Myocyte (in vitro differentiated cells): ENCODE measurements around the gene DNAH17. TPM values are rescaled to one million over a fixed set of nuclear protein-coding genes. Genes with fewer than 3 reads are reported as not detected.
A peak's percentile ranks its signal among the peaks of the same experiment; 100 is the strongest.

ENCODE experiments used
- DNase-seq: peaks from one replicate; pipeline ENCODE4 v3.0.0-alpha.2; 2012; ENCODE audit warnings: low read depth
- total RNA-seq: library from RNA; depleted of rRNA; stranded (reverse); fragments of >200 nt; gene quantifications from 2 replicates; pipeline ENCODE4 v1.2.3, GENCODE V29; 2014

The DNAH17 gene
- total RNA-seq, 1 donor from 2014 or later: not detected

DNA sequence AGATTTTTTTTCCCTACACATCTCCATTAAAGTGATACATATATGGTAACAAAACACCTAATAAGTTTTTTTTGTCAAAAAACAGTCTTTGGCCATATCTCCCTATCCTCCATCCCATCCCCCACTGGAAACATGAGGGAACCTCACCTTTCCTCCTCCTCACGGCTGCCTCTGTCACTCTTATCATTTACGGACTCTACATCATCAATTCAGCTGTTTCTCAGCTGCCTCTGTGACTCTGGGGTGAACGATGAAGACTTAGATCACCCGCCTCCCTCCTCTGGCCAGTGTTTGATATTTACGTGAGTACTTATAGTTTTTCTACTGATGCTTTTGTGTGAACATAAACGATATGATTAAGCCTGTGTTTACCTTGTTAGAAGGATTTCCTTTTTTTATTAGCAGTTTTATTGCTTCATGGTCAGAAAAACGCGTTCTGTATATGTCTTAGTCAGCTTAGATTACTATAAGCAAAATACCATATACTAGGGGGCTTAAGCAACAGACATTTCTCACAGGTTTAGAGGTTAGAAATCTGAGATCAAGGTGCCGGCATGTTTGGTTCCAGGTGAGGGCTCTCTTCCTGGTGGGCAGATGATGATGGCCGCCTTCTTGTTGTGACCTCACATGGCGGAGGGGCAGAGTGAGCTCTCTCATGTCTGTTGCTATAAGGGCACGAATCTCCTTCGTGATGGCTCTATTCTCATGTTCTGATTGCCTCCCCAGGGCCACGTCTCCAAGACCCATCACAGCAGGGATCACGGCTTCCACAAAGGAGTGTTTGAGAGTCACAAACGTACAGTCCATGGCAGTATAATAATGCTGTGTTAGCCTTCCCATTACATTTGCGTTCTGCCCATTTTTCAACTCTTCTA is 32.1 kb downstream of the DNAH17 start:
- DNase-seq: peak; percentile 96

GRCh38 chr17:78541488-78542206 is 35.5 kb downstream of the DNAH17 start:
- DNase-seq: peak; percentile 54

DNA sequence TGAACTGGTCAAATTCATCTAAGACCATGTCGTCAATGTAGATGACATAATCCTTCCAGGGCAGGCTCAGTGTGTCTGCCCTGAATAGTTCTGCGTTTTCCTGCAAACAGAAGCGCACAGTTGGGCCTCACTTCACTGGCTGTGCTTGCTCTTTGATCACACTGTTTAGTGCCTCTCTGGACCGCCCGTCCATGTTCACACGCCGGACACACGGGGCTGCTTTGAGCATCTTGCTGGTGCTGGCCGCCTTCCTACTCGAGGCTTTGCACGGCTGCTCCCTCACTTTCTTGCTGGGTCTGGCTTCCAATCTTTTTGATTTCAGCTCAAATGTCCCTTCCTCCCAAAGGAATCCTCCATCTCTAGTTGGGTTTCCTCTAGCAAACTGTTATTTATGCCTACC is 37.4 kb downstream of the DNAH17 start:
- no peak for DNase-seq

DNA sequence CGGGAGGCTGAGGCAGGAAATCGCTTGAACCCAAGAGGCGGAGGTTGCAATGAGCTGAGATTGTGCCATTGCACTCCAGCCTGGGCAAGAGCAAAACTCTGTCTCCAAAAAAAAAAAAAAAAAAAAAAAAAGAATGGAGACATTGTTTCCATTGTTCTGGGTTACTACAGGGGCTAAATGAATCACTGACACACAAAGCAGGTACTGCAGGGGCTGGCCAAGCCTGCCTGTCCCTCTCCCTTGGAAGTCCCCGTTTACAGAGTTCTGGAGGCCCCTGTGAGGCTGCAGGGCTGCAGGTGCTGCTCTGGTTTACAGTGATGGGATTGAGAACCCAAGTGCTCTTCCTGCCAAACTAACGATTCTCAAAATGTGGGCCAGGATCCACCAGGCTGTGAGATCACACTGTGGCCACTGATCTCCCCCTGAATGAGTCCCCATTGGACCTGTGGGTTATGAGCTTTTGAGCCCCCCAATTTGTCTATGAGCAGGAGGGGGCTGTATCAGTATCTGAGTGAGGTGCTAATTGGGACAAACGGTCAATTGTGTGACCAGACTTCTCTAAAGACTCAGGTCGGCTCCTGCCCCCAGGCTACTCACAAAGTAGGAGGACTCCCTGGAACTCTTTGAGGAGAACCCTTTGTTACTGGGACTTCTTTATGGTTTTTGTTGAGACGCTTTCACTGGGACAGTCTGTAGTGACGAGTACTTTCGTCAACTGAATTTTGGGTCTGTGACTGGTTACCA is 39.0 kb downstream of the DNAH17 start:
- no peak for DNase-seq

- no peak for DNase-seq
Measured at GRCh38 chr17:78537217-78537860, 39.9 kb downstream of the DNAH17 start.

- no peak for DNase-seq
Measured at GRCh38 chr17:78535273-78536197, 41.7 kb downstream of the DNAH17 start.

- no peak for DNase-seq
Measured at GRCh38 chr17:78534492-78535272, 42.5 kb downstream of the DNAH17 start.

DNA sequence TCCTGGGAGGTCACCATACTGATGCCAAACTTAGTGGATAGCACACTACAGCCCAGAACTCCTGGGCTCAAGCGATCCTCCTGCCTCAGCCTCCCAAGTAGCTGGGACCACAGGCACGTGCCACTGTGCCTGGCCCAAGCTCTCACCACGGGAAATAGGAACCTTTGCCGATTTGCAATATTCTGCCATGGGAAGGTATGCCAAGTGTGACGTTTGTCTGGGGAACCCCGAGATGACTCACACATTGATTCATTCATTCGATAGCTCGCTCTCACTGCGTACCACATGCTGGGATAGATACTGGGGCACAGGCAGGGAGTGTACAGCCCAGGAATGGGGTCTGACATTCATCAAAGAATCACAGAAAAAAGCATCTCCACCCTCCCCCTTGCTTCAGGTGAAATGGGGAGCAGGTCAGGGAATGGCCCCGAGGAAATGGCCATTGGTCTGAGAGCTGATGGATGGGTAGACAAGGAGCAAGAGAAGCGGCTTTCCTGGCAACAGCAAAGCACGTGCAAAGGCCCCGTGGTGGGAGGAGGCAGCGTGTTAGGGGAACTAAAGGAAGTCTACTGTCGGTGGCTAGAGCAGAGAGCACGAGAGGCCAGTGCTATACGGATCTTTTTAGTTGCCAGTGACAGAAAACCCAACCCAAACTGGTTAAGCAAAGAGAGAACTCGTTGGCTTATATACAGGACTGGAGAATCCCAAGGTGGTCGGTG is 44.1 kb downstream of the DNAH17 start:
- DNase-seq: no peak

- no peak for DNase-seq
Measured at GRCh38 chr17:78532311-78532710, 44.9 kb downstream of the DNAH17 start.

DNA sequence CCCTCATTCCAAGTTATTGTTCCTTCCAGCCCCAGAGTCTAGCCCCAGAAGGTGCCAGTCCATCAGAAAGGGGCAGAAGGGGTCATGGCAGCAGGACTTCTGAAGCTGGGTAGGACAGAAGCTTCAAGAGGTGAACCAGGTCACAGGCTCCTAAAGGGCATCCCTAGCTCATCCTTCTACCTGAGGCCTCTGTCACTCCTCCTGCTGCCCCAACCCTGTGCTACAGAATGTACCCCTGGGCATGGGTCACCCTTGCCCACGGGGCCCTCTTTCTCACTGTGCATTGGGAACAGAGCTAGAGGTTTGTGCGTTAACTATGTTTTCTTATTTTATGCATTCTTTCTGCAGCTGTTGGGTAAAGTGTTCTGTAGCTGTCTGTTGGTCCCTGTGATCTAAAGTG is 46.5 kb downstream of the DNAH17 start:
- DNase-seq: no peak

DNA sequence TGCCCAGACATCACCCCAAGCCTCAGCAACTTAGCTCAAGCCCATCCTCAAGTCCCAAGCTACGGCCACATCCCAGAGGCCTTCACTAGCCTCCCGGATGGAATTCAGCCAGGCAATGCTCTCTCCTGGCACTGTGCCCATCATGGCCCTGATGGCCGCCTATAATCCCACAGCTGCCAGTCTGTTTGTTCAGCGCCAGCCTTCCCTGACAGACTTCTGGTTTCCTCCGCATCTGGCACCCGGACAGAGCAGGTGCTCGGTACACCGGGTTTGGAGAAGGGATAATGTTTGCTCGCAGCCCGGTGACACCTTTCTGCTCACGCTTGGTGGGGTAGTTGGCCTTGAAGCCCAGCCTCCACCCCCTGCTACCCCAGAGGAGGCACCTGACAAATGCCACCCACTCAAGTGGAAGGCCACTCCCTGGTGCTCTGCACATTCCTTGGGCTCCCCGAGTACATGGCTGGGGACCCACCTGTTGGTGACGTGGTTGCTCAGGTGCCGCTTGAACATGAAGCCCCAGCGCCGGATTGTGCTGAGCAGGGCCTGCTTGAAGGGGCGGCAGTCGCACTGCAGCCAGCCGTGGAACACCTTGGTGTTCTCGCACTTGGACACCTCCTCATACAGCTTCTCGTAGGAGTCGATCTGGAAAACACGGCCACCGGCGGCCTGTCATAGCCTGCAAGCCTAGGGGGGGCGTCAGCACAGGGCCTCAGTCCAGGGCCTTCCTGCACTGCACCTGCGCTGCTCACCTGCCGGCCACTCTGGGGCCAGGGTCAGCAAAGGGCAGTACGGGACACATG is 47.1 kb downstream of the DNAH17 start:
- DNase-seq: peak; percentile 52

GRCh38 chr17:78529251-78529650 is 47.9 kb downstream of the DNAH17 start:
- DNase-seq: no peak

GRCh38 chr17:78528541-78528940 is 48.7 kb downstream of the DNAH17 start:
- DNase-seq: peak; percentile 63

- no peak for DNase-seq
Measured at GRCh38 chr17:78527345-78527744, 49.9 kb downstream of the DNAH17 start.

DNA sequence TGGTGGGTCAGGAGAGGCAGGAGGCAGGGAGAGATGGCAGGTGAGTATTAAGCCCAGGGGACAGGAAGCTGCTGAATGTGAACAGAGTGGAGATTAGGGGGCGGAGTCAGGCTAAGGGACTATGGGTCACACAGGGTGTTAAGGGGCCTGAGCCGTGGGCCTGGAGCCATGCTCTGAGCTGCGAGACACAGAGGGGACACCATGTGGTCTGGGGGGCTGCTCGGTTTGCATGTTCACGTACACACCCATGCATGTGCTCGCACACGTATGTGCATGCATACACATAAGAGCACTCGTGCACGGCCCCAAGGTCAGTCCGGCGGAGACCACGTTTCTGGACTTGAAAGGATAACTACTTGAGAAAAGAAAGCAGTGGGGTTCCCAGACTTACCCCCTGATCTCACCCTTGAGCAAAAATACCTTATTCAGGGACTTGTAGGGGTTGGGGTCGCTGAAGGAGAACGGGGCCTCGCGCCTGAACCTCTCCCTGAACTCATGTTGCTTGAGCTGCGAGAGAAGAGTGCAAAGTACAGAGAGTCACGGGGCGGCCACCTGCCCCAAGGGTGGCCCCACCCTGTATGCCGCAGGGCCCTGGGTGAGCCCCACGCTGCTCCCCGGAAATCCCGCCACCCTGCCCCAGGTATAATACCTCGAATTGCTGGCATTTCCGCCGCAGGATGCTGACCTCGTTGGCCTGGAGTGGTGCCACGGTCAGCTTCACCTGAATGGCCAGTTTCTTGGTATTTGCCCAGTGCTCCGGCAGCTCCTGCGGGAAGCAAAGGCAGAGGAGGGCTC is 50.8 kb downstream of the DNAH17 start:
- DNase-seq: no peak

DNA sequence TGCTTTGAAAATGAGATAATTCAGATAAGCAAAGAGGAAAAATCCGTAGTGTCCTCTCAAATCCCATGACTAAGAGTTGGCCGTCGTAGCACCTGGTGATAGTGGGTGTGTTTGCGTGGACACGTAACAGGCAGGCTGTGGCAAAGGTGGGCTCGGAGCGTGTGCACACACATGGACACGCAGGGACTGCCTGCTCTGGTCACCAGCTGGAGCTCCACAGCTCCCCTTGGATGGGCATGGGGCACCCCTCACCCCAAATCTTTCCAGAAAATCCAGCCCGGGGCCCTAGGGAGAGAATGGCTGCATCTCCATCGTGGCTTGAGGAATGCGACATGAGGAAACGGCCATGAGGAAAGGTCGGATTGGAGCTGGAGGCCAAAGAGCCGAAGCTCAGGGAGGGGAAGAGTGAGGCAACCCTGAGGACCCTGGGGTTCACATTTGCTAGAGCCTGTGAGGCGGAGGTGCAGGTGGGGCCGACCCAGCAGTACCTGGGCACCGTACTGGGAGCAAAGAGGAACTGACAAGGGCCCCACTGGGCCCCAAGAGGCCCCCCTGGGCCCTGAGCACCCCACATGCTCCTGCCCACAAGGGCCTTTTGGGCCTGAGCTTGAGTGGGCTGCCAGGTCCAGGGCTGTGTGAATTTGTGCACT is 51.6 kb downstream of the DNAH17 start:
- DNase-seq: no peak
